Measurements from ENCODE around the gene EXOSC2. TPM values are rescaled to one million over a fixed set of nuclear protein-coding genes. Genes with fewer than 3 reads are reported as not detected.
A peak's percentile ranks its signal among the peaks of the same experiment; 100 is the strongest.

EXOSC2 gene
- total and polyA plus RNA-seq, 2 donors (not counting 1 experiment from before 2014, with no cell fraction given) = 22.0 to 29.6 TPM

DNA sequence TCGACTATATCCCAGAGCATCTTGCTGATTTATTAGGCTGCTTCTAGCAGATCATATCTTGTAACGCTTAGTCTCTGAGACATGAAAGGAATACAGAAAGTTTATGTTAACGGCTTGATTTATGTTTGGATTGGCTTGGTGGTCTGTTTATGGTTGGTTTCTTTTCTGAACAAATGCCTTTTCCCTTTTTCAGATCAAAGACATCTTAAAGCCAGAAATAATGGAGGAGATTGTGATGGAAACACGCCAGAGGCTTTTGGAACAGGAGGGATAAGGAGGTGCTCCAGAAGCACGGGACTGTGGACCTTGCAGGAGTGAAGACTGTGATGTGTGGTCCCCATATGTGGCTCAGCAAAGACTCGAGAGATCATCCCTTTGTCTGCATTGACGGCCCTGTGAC is 9.9 kb downstream of the EXOSC2 start:
- Histone ChIP-seq H3K27ac (ENCODE audit: insufficient read depth, low read length) (no peak overlapping the region), H3K79me2 (ENCODE audit: control insufficient read depth, insufficient read depth, low read length) (peaks cover 3% of the 10 kb centered on the region), H3K27me3 (ENCODE audit: control insufficient read depth, insufficient read depth, low read length) (no peaks in the 10 kb centered on the region), H3K4me3 (replicated peaks in 1 of 4; ENCODE audit: control extremely low read depth in 1 of 4, insufficient read depth in 1 of 4, low read depth in 3 of 4, low read length in 4 of 4) (no peak overlapping the region), H3K4me1 (ENCODE audit: control insufficient read depth, extremely low read depth, insufficient read depth, low read length) (peaks cover 4% of the 10 kb centered on the region), H4K20me1 (ENCODE audit: control insufficient read depth, extremely low read depth, insufficient read depth, low read length) (no peaks in the 10 kb centered on the region), H3K4me2 (ENCODE audit: extremely low read depth, insufficient read depth, low read length) (no peak overlapping the region), H3K36me3 (ENCODE audit: control insufficient read depth, insufficient read depth, low read length) (peaks cover 14% of the 10 kb centered on the region), H3K9ac (ENCODE audit: insufficient read depth, low read length) (no peak overlapping the region), H2AFZ (ENCODE audit: low read length) (no peak overlapping the region), H3K9me3 (ENCODE audit: control insufficient read depth, insufficient read depth, low read depth, low read length) (no peaks in the 10 kb centered on the region)
- DNase-seq (ENCODE audit: low read depth in 2 of 2) = no peak
- TF ChIP-seq, protein P1, sequence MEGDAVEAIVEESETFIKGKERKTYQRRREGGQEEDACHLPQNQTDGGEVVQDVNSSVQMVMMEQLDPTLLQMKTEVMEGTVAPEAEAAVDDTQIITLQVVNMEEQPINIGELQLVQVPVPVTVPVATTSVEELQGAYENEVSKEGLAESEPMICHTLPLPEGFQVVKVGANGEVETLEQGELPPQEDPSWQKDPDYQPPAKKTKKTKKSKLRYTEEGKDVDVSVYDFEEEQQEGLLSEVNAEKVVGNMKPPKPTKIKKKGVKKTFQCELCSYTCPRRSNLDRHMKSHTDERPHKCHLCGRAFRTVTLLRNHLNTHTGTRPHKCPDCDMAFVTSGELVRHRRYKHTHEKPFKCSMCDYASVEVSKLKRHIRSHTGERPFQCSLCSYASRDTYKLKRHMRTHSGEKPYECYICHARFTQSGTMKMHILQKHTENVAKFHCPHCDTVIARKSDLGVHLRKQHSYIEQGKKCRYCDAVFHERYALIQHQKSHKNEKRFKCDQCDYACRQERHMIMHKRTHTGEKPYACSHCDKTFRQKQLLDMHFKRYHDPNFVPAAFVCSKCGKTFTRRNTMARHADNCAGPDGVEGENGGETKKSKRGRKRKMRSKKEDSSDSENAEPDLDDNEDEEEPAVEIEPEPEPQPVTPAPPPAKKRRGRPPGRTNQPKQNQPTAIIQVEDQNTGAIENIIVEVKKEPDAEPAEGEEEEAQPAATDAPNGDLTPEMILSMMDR (conservative IDR thresholded peaks at IDR 0.05 in 1 of 2, IDR thresholded peaks at IDR 0.05 in 1 of 2; ENCODE audit: low read depth in 1 of 2, low read length in 2 of 2) = no peak
- TF ChIP-seq EZH2 (IDR thresholded peaks at IDR 0.05; ENCODE audit: low read length, missing control alignments) = no peak

DNA sequence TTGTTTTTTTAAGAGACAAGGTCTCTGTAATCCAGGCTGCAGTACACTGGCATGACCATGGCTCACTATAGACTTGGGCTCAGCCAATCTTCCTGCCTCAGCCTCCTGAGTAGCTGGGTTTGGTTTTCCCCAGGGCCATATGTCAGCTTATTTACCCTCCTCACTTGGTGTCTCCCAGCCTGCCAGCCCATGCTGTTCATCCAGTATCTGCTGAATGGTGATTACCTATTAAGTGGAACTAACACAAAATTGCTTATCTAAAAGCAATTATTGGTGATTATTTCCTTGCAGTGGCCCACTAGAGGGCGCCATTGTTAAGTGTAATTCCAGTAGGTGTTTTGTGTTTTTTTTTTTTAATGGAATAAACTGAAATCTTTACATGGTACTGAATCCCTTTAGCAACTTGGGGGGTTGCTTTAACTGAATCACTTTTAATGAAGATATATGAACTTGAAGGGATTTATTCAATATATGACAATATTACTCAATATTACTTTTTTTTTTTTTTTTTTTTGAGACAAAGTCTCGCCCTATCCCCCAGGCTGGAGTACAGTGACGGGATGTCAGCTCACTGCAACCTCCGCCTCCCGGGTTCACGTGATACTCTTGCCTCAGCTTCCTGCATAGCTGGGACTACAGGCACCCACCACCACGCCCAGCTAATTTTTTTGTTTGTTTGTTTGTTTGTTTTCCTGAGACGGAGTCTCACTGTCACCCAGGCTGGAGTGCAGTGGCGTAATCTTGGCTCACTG is 13.8 kb downstream of the EXOSC2 start:
- H3K36me3 ChIP-seq (ENCODE audit: control insufficient read depth, insufficient read depth, low read length) = peaks cover 7% of the 10 kb centered on the region
- H2AFZ ChIP-seq (ENCODE audit: low read length) = no peak overlapping the region
- no peaks in the 10 kb centered on the region for H3K79me2 ChIP-seq (ENCODE audit: control insufficient read depth, insufficient read depth, low read length)
- no peak overlapping the region for H3K4me3 ChIP-seq (replicated peaks in 1 of 4; ENCODE audit: control extremely low read depth in 1 of 4, insufficient read depth in 1 of 4, low read depth in 3 of 4, low read length in 4 of 4)
- no peaks in the 10 kb centered on the region for H4K20me1 ChIP-seq (ENCODE audit: control insufficient read depth, extremely low read depth, insufficient read depth, low read length)
- no peak overlapping the region for H3K9ac ChIP-seq (ENCODE audit: insufficient read depth, low read length)
- no peak overlapping the region for H3K4me2 ChIP-seq (ENCODE audit: extremely low read depth, insufficient read depth, low read length)
- no peaks in the 10 kb centered on the region for H3K4me1 ChIP-seq (ENCODE audit: control insufficient read depth, extremely low read depth, insufficient read depth, low read length)
- H3K27ac ChIP-seq (ENCODE audit: insufficient read depth, low read length) = no peak overlapping the region
- no peaks in the 10 kb centered on the region for H3K9me3 ChIP-seq (ENCODE audit: control insufficient read depth, insufficient read depth, low read depth, low read length)
- H3K27me3 ChIP-seq (ENCODE audit: control insufficient read depth, insufficient read depth, low read length) = no peaks in the 10 kb centered on the region
- peak; percentile 51 to 80 for DNase-seq (ENCODE audit: low read depth in 2 of 2)
- TF ChIP-seq, protein P1 (conservative IDR thresholded peaks at IDR 0.05 in 1 of 2, IDR thresholded peaks at IDR 0.05 in 1 of 2; ENCODE audit: low read depth in 1 of 2, low read length in 2 of 2) = peak; percentile 60 to 66
- no peak for TF ChIP-seq EZH2 (IDR thresholded peaks at IDR 0.05; ENCODE audit: low read length, missing control alignments)

DNA sequence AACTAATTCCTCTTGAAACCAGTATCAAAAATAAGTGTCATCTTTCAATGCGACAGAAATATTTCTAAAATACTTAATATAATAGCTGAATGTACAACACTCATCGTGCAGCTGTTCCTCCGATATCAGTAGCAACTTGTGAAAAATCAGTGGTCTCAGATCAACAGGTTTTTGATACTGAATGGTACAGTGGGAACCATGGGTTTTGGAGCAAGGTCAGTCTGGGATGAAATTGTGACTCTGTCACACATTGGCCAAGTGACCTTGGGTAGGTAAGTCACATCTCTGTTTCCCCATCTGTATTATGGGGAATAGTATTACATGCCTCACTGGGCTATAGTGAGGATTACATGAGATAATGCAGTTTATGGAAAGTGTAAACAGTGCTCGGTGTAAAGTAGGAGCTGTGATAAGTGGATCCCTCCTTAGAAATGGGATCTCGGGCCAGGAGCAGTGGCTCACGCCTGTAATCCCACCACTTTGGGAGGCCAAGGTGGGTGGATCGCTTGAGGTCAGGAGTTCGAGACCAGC is 17.3 kb downstream of the EXOSC2 start:
- Histone ChIP-seq H3K27ac (ENCODE audit: insufficient read depth, low read length) (no peak overlapping the region), H3K9ac (ENCODE audit: insufficient read depth, low read length) (no peak overlapping the region), H3K4me2 (ENCODE audit: extremely low read depth, insufficient read depth, low read length) (no peak overlapping the region), H3K4me3 (replicated peaks in 1 of 4; ENCODE audit: control extremely low read depth in 1 of 4, insufficient read depth in 1 of 4, low read depth in 3 of 4, low read length in 4 of 4) (no peak overlapping the region), H3K36me3 (ENCODE audit: control insufficient read depth, insufficient read depth, low read length) (no peaks in the 10 kb centered on the region), H3K79me2 (ENCODE audit: control insufficient read depth, insufficient read depth, low read length) (peaks cover 29% of the 10 kb centered on the region), H3K4me1 (ENCODE audit: control insufficient read depth, extremely low read depth, insufficient read depth, low read length) (no peaks in the 10 kb centered on the region), H4K20me1 (ENCODE audit: control insufficient read depth, extremely low read depth, insufficient read depth, low read length) (no peaks in the 10 kb centered on the region), H3K9me3 (ENCODE audit: control insufficient read depth, insufficient read depth, low read depth, low read length) (no peaks in the 10 kb centered on the region), H3K27me3 (ENCODE audit: control insufficient read depth, insufficient read depth, low read length) (no peaks in the 10 kb centered on the region), H2AFZ (ENCODE audit: low read length) (no peak overlapping the region)
- DNase-seq (ENCODE audit: low read depth in 2 of 2) = no peak
- TF ChIP-seq, protein P1 (conservative IDR thresholded peaks at IDR 0.05 in 1 of 2, IDR thresholded peaks at IDR 0.05 in 1 of 2; ENCODE audit: low read depth in 1 of 2, low read length in 2 of 2) = no peak
- no peak for TF ChIP-seq EZH2 (IDR thresholded peaks at IDR 0.05; ENCODE audit: low read length, missing control alignments)
